RWPE2 (cell line): ENCODE results near the gene BSND.
A peak's percentile ranks its signal among the peaks of the same experiment; 100 is the strongest.

ENCODE experiments used
- ATAC-seq: fragments of 200-7000 bp; cut with Tn5 transposase; 3 replicates; pipeline ENCODE4 v1.9.1; 2021; ENCODE audit warnings: low read depth
- DNase-seq: peaks from one replicate; pipeline ENCODE4 v3.0.0-alpha.2; 2020; ENCODE audit warnings: low spot score
- H3K27ac ChIP-seq: fragments of 450-650 bp; 2 replicates; pipeline ENCODE4 v1.5.1; 2017; ENCODE audit warnings: mild to moderate bottlenecking; ENCODE audit not compliant: poor library complexity, severe bottlenecking
- H3K27me3 ChIP-seq: fragments of 250-450 bp; sonication (Bioruptor Pico); 2 replicates; pipeline ENCODE4 v1.5.1; 2021; ENCODE audit warnings: mild to moderate bottlenecking, moderate library complexity; ENCODE audit not compliant: insufficient read depth, poor library complexity, severe bottlenecking
- H3K36me3 ChIP-seq: fragments of 250-450 bp; sonication (Bioruptor Pico); 2 replicates; pipeline ENCODE4 v1.5.1; 2020; ENCODE audit warnings: low read depth, mild to moderate bottlenecking, moderate library complexity
- H3K4me1 ChIP-seq: fragments of 250-450 bp; sonication (Bioruptor Pico); 2 replicates; pipeline ENCODE4 v1.5.1; 2021; ENCODE audit warnings: mild to moderate bottlenecking, moderate library complexity; ENCODE audit not compliant: insufficient read depth, poor library complexity, severe bottlenecking
- H3K4me3 ChIP-seq: fragments of 250-450 bp; sonication (Bioruptor Pico); 2 replicates; pipeline ENCODE4 v1.5.1; 2021; ENCODE audit warnings: mild to moderate bottlenecking, moderate library complexity; ENCODE audit not compliant: severe bottlenecking
- H3K9me3 ChIP-seq: fragments of 250-450 bp; sonication (Bioruptor Pico); 2 replicates; pipeline ENCODE4 v1.5.1; 2021; ENCODE audit warnings: mild to moderate bottlenecking, moderate library complexity; ENCODE audit not compliant: severe bottlenecking
- TF ChIP-seq, protein P1 (sequence below): fragments of 450-650 bp; IDR thresholded peaks from one replicate; pipeline ENCODE4 v1.5.1; 2017; ENCODE audit warnings: mild to moderate bottlenecking, moderate library complexity; ENCODE audit not compliant: poor library complexity, severe bottlenecking

The BSND gene

DNA sequence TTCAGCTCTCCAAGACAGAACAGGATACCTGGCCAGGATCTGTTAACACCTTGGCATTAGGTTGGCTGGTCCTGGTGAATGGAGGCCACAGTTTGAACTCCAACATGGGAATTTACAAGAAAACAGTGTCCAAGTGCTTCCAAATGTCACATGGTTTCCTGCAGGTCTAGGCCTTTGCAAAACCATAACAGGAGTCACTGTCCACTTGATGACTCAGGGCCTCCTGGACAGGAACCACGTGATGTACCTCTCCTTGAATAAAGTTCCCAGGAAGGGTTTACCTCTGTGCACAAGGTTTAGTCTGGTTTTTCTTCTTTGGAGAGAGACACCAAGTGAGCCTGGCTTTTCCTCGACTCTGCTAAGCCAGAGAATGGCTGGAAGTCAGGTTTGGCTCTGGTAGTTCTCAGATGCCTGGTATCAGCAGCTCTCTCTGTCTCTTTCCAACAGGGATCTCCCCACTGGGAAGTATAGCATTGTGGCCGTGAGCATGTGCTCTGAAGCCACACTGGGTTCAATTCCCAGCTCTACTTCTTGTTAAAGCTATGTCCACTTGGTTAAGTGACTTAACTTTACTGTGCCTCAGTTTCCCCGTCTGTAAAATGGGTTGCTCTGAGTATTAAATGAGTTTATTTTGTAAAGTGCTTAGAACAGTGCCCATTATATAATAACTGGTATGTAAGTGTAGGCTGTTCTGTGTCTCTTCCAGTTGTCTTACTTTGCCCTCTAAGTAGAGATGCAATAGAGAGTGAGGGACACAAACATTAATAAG lies 45.6 kb upstream of the BSND start:
- Histone ChIP-seq H3K4me3 (no peak overlapping the region), H3K27ac (peak overlapping the region; percentile 93), H3K9me3 (peaks cover 5% of the 10 kb centered on the region), H3K27me3 (no peaks in the 10 kb centered on the region), H3K4me1 (peaks cover 25% of the 10 kb centered on the region), H3K36me3 (no peaks in the 10 kb centered on the region)
- ATAC-seq: no peak
- DNase-seq: no peak
- TF ChIP-seq, protein P1, sequence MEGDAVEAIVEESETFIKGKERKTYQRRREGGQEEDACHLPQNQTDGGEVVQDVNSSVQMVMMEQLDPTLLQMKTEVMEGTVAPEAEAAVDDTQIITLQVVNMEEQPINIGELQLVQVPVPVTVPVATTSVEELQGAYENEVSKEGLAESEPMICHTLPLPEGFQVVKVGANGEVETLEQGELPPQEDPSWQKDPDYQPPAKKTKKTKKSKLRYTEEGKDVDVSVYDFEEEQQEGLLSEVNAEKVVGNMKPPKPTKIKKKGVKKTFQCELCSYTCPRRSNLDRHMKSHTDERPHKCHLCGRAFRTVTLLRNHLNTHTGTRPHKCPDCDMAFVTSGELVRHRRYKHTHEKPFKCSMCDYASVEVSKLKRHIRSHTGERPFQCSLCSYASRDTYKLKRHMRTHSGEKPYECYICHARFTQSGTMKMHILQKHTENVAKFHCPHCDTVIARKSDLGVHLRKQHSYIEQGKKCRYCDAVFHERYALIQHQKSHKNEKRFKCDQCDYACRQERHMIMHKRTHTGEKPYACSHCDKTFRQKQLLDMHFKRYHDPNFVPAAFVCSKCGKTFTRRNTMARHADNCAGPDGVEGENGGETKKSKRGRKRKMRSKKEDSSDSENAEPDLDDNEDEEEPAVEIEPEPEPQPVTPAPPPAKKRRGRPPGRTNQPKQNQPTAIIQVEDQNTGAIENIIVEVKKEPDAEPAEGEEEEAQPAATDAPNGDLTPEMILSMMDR: no peak

DNA sequence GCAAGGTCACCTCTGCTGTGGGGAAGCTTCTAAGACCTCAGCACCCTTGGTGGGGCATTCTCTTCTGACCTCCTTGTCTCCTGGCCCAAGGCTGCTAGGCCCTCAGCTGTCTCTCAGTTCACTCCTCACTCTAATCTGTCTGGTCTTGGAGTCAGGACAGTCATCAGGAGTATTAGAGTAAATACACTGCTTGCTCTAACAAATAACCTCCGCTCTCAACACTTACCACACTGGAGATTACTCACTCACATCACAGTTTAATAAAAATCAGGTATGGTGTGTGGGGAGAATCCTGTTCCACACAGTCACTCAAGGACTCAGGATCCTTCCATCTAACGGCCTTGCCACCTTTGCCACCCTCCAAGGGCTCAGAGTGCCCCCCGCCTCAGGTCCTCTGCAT lies 44.9 kb upstream of the BSND start:
- ATAC-seq (no peak), DNase-seq (no peak)
- no peaks in the 10 kb centered on the region for H3K27me3 ChIP-seq
- H3K27ac ChIP-seq: peak overlapping the region; percentile 93
- no peak overlapping the region for H3K4me3 ChIP-seq
- TF ChIP-seq, protein P1: no peak
- peaks cover 7% of the 10 kb centered on the region for H3K9me3 ChIP-seq
- peaks cover 25% of the 10 kb centered on the region for H3K4me1 ChIP-seq
- H3K36me3 ChIP-seq: no peaks in the 10 kb centered on the region

DNA sequence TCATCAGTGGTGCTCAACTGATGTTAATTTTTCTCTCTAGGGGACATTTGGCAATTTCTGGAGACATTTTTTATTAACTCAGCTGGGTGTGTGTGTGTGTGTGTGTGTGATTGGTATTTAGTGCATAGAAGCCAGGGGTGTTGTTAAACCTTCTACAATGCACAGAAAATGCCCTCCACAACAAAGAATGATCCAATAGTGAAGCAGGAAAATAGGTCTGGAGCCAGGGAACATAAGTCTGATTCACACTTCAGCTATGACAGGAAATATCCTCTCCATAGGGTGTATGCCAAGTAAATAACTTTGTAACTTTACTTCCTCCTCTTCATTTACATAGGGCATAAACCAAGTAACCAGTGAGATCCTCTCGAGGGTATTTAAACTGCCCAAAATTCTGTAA lies 43.4 kb upstream of the BSND start:
- Histone ChIP-seq H3K36me3 (no peaks in the 10 kb centered on the region), H3K9me3 (peaks cover 7% of the 10 kb centered on the region), H3K4me3 (no peak overlapping the region), H3K4me1 (peaks cover 25% of the 10 kb centered on the region), H3K27me3 (no peaks in the 10 kb centered on the region), H3K27ac (peak overlapping the region; percentile 93)
- ATAC-seq (peak; percentile 88), DNase-seq (no peak)
- TF ChIP-seq, protein P1: no peak

DNA sequence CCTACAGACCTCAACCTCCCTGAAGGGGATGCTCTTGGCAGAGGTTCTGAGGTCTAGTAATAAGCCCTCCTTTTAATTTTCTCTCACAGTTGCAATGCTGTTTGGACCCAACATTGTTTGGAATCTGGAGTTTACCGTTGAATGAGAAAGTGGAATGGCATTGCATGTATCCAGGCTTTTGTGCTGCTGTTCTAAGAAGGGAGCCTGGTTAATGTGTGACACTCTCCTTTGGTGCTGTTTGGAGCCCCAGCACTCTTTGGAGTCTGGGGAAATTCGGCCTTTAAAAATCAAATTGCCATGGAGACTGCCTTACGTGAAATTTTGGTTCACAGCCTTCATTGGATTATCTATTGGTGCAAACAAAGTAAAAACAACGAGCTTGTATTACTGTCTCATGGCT lies 42.0 kb upstream of the BSND start:
- H3K27me3 ChIP-seq: no peaks in the 10 kb centered on the region
- TF ChIP-seq, protein P1: no peak
- ATAC-seq (no peak), DNase-seq (no peak)
- peak overlapping the region; percentile 93 for H3K27ac ChIP-seq
- no peaks in the 10 kb centered on the region for H3K36me3 ChIP-seq
- peaks cover 30% of the 10 kb centered on the region for H3K4me1 ChIP-seq
- no peak overlapping the region for H3K4me3 ChIP-seq
- peaks cover 7% of the 10 kb centered on the region for H3K9me3 ChIP-seq

DNA sequence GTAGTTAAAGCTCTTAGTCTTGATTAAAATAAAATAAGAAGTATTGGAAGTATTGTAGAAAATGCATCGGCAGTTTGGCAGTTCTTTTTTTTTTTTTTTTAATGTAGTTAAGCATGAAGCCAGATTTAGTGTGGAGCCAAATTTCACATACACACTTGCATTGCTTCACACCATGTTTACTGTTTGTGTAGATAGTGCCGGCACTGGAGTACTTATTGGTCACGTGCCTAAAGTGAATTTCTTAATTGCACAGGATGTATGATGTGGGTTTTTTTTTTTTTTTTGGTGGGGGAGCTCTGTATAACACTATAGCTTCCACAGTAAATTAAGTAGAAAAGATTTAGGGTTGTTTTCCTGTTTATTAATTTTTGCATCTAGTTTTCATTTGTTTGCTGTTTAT lies 39.5 kb upstream of the BSND start:
- DNase-seq: no peak
- no peak for ATAC-seq
- TF ChIP-seq, protein P1: no peak
- H3K27me3 ChIP-seq: no peaks in the 10 kb centered on the region
- no peak overlapping the region for H3K27ac ChIP-seq
- H3K4me3 ChIP-seq: no peak overlapping the region
- H3K9me3 ChIP-seq: peaks cover 7% of the 10 kb centered on the region
- no peaks in the 10 kb centered on the region for H3K36me3 ChIP-seq
- H3K4me1 ChIP-seq: peaks cover 26% of the 10 kb centered on the region
